ENCODE results near the gene ZNF417. TPM values are rescaled to one million over a fixed set of nuclear protein-coding genes. Genes with fewer than 3 reads are reported as not detected.
A peak's percentile ranks its signal among the peaks of the same experiment; 100 is the strongest.

The ZNF417 gene
- polyA plus RNA-seq, 2 of the 4 experiments (the other 2 are of a cell fraction) = 5.9 to 8.0 TPM

DNA sequence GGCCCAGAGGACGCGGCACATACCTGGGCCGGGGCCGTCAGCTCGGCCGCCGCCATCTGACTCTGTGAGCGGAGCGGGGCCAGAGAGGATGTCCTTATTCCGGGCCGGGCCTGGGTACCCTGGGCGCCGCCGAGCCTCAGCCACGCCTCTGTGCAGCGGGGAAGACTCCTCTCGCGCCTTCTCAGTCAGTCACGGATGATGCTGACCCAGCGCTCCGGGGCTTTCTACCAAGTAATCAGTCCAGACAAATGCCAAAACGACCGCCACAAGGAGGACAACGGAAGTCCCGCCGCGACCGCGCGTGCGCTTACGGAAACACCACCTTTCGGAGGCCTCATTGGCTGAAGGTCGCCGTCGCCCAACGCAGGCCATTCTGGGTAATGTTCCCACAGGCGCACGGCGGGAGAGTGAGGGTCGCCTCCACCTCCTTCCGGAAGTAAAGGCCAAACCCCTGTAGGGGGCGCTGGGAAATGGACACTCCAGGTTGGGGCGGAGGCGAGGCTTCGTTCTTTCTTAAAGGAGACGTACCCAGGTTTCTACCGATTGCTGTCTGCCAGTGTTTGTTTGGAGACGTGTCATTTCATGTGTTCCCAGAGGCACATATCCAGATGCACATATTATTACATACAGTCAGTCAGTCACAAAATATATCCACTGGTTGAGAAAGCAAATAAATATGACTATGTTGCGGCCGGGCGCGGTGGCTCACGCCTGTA lies 31.2 kb upstream of the ZNF417 start, which contains the start of gene ZNF256 (continued):
- TF ChIP-seq, protein P1, sequence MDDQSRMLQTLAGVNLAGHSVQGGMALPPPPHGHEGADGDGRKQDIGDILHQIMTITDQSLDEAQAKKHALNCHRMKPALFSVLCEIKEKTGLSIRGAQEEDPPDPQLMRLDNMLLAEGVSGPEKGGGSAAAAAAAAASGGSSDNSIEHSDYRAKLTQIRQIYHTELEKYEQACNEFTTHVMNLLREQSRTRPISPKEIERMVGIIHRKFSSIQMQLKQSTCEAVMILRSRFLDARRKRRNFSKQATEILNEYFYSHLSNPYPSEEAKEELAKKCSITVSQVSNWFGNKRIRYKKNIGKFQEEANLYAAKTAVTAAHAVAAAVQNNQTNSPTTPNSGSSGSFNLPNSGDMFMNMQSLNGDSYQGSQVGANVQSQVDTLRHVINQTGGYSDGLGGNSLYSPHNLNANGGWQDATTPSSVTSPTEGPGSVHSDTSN (IDR thresholded peaks at IDR 0.05) = no peak
- TF ChIP-seq RNF2 (IDR thresholded peaks at IDR 0.05; ENCODE audit: borderline replicate concordance, low read depth) = no peak

DNA sequence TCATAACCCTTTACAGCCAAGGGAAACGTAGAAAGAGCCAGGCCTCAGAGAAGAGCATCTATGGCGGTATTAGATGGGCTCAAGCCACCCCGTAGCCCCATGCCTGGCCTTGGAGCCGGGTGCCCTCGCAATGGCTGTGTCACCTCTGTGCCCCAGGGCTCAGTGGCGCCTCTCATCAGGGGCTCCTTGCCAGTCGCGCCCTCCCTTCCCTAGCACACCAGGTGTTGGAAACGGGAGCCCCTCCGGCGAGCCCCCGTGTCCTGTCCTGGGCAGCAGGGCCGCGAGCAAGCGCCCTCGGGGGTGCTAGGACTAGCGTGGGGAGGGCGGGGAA lies 30.7 kb upstream of the ZNF417 start:
- Histone ChIP-seq H3K4me1 (no peaks in the 10 kb centered on the region), H3K9me3 (peaks cover 98% of the 10 kb centered on the region), H3K4me3 (peak overlapping the region; percentile 58), H3K4me2 (peak overlapping the region; percentile 62), H3K27ac (peak overlapping the region; percentile 44 to 73; a peak in 4 of 6 replicates)
- ChIA-PET POLR2A (interaction anchor here (1.2 kb wide), 1 partner anchor 56 kb away, joined by 3 read pairs; no protein-coding TSS in a partner anchor), CTCF (interaction anchor here (0.6 kb wide), 1 partner anchor 188 kb away, joined by 6 read pairs; no protein-coding TSS in a partner anchor)
- no peak for FAIRE-seq
- no peak for DNase-seq (ENCODE audit: low read depth in 1 of 2, low spot score in 1 of 2)
- no peak for TF ChIP-seq EHMT2 (IDR thresholded peaks at IDR 0.05; ENCODE audit: low read depth)
- no peak for TF ChIP-seq HOXB13 (CRISPR knock-in tag; IDR thresholded peaks at IDR 0.05; ENCODE audit: low read depth)
- ATAC-seq = peak in 1 of 2 experiments; percentile 31; a peak in 2 of 6 replicates
- 41% methylated on average over 8 of the region's 18 CpGs for WGBS (ENCODE audit: missing lambda C conversion rate)

DNA sequence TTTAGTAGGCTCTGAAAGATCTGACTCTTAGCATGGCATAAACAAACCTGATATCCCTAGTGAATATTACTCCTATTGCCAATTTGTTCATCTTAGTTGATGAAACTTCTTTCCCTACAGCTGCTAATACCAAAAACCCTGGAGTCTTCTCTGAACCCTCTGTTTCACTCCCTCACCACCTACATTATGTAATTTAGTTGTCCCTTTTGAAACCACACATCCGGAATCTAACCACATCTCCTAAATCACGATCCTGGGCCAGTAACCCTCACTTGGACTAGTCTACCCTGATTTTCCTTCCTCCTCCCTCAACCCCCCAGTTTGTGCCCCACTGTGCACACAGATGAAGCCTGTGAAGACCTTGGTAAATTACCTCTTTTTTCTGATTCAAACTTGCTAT lies 29.9 kb upstream of the ZNF417 start:
- POLR2A ChIA-PET = no interaction called here
- no peak for ATAC-seq
- DNase-seq (ENCODE audit: low read depth in 1 of 2, low spot score in 1 of 2) = no peak
- H3K4me1 ChIP-seq = no peaks in the 10 kb centered on the region
- TF ChIP-seq HDAC2 (IDR thresholded peaks at IDR 0.05) = no peak
- 45% methylated on average over 2 of the region's 2 CpGs for WGBS (ENCODE audit: missing lambda C conversion rate)
- peaks cover 99% of the 10 kb centered on the region for H3K9me3 ChIP-seq
- no peak overlapping the region for H3K4me2 ChIP-seq
- FAIRE-seq = no peak
- CTCF ChIA-PET = no interaction called here
- no peak overlapping the region; the same call in 2 of the 3 replicates for H3K4me3 ChIP-seq
- H3K27ac ChIP-seq = no peak overlapping the region

DNA sequence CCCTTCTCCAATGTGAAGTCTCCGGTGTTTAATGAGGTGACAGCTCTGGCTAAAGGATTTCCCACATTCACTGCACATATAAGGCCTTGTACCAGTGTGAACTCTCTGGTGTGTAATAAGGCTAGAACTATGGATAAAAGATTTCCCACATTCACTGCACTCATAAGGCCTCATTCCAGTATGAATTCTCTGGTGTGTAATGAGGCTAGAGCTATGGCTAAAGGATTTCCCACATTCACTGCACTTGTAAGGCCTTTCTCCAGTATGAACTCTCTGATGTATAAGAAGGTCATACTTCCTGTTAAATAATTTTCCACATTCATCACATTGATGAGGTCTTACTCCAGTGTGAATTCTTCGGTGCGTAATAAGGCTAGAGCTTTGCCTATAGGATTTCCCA lies 25.2 kb upstream of the ZNF417 start:
- ATAC-seq (no peak), DNase-seq (ENCODE audit: low read depth in 1 of 2, low spot score in 1 of 2) (no peak), FAIRE-seq (no peak)
- Histone ChIP-seq H3K4me2 (no peak overlapping the region), H3K9me3 (peaks cover 91% of the 10 kb centered on the region), H3K27ac (no peak overlapping the region), H3K4me1 (no peaks in the 10 kb centered on the region), H3K4me3 (no peak overlapping the region)
- 76% methylated on average over 3 of the region's 3 CpGs for WGBS (ENCODE audit: missing lambda C conversion rate)
- CTCF ChIA-PET = no interaction called here
- POLR2A ChIA-PET = no interaction called here
- TF ChIP-seq, protein P2, sequence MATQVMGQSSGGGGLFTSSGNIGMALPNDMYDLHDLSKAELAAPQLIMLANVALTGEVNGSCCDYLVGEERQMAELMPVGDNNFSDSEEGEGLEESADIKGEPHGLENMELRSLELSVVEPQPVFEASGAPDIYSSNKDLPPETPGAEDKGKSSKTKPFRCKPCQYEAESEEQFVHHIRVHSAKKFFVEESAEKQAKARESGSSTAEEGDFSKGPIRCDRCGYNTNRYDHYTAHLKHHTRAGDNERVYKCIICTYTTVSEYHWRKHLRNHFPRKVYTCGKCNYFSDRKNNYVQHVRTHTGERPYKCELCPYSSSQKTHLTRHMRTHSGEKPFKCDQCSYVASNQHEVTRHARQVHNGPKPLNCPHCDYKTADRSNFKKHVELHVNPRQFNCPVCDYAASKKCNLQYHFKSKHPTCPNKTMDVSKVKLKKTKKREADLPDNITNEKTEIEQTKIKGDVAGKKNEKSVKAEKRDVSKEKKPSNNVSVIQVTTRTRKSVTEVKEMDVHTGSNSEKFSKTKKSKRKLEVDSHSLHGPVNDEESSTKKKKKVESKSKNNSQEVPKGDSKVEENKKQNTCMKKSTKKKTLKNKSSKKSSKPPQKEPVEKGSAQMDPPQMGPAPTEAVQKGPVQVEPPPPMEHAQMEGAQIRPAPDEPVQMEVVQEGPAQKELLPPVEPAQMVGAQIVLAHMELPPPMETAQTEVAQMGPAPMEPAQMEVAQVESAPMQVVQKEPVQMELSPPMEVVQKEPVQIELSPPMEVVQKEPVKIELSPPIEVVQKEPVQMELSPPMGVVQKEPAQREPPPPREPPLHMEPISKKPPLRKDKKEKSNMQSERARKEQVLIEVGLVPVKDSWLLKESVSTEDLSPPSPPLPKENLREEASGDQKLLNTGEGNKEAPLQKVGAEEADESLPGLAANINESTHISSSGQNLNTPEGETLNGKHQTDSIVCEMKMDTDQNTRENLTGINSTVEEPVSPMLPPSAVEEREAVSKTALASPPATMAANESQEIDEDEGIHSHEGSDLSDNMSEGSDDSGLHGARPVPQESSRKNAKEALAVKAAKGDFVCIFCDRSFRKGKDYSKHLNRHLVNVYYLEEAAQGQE (IDR thresholded peaks at IDR 0.05) = no peak
- TF ChIP-seq ZNF302 (CRISPR knock-in tag; IDR thresholded peaks at IDR 0.05) (no peak), GATA3 (IDR thresholded peaks at IDR 0.05; ENCODE audit: borderline replicate concordance) (no peak), ZC3H11A (IDR thresholded peaks at IDR 0.05) (no peak), FOSL2 (IDR thresholded peaks at IDR 0.05) (no peak), FOSL2 (CRISPR knock-in tag; IDR thresholded peaks at IDR 0.05) (no peak), TP53 (CRISPR knock-in tag; IDR thresholded peaks at IDR 0.05) (no peak), NFE2L2 (conservative IDR thresholded peaks at IDR 0.05; ENCODE audit: low read length) (no peak), MAFK (IDR thresholded peaks at IDR 0.05; ENCODE audit: partially characterized antibody) (no peak), RCOR1 (IDR thresholded peaks at IDR 0.05; ENCODE audit: low read depth, low read length) (no peak), FOXS1 (CRISPR knock-in tag; IDR thresholded peaks at IDR 0.05) (no peak), NR3C1 (IDR thresholded peaks at IDR 0.05) (no peak)
- TF ChIP-seq, protein P3, sequence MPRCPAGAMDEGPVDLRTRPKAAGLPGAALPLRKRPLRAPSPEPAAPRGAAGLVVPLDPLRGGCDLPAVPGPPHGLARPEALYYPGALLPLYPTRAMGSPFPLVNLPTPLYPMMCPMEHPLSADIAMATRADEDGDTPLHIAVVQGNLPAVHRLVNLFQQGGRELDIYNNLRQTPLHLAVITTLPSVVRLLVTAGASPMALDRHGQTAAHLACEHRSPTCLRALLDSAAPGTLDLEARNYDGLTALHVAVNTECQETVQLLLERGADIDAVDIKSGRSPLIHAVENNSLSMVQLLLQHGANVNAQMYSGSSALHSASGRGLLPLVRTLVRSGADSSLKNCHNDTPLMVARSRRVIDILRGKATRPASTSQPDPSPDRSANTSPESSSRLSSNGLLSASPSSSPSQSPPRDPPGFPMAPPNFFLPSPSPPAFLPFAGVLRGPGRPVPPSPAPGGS (IDR thresholded peaks at IDR 0.05) = no peak
- TF ChIP-seq, protein P4, sequence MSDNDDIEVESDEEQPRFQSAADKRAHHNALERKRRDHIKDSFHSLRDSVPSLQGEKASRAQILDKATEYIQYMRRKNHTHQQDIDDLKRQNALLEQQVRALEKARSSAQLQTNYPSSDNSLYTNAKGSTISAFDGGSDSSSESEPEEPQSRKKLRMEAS (IDR thresholded peaks at IDR 0.05) = no peak
- TF ChIP-seq, protein P5, sequence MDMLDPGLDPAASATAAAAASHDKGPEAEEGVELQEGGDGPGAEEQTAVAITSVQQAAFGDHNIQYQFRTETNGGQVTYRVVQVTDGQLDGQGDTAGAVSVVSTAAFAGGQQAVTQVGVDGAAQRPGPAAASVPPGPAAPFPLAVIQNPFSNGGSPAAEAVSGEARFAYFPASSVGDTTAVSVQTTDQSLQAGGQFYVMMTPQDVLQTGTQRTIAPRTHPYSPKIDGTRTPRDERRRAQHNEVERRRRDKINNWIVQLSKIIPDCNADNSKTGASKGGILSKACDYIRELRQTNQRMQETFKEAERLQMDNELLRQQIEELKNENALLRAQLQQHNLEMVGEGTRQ (IDR thresholded peaks at IDR 0.05) = no peak

All from A549 (cell line).